Small intestine (tissue), 7 donors: ENCODE results near the gene MELK. TPM values are rescaled to one million over a fixed set of nuclear protein-coding genes. Genes with fewer than 3 reads are reported as not detected.

Experiments
- DNase-seq, 2 donors: peaks; one replicate each; pipeline versions ENCODE4 v3.0.0 to v3.0.0-alpha.2; 2013
- FAIRE-seq: peaks from 2 replicates; lab custom pipeline; 2012; peaks lifted over from hg19 to GRCh38; lab: Jason Lieb, UNC
- H3K27ac ChIP-seq, 3 donors: one replicate each; pipeline ENCODE4 v1.5.1; 2013; ENCODE audit warnings: low read length in 2 of 3, mild to moderate bottlenecking in 2 of 3, control low read depth in 1 of 3, inconsistent platforms in 1 of 3, low read depth in 1 of 3, moderate library complexity in 1 of 3
- H3K27me3 ChIP-seq, 3 donors: one replicate each; pipeline ENCODE4 v1.6.1; 2013; ENCODE audit warnings: low read length in 3 of 3, inconsistent platforms in 1 of 3; ENCODE audit not compliant: control insufficient read depth in 3 of 3, insufficient read depth in 3 of 3
- H3K36me3 ChIP-seq, 3 donors: one replicate each; pipeline ENCODE4 v1.6.1; 2013; ENCODE audit warnings: low read length in 3 of 3, inconsistent platforms in 1 of 3, low read depth in 1 of 3, mild to moderate bottlenecking in 1 of 3, moderate library complexity in 1 of 3; ENCODE audit not compliant: control insufficient read depth in 3 of 3, insufficient read depth in 2 of 3
- H3K4me1 ChIP-seq, 3 donors: one replicate each; pipeline ENCODE4 v1.6.1; 2013; ENCODE audit warnings: low read length in 2 of 3, inconsistent platforms in 1 of 3, low read depth in 1 of 3, mild to moderate bottlenecking in 1 of 3, moderate library complexity in 1 of 3; ENCODE audit not compliant: control insufficient read depth in 3 of 3, insufficient read depth in 2 of 3
- H3K4me3 ChIP-seq, 3 donors: one replicate each; pipeline ENCODE4 v1.5.1; 2013; ENCODE audit warnings: low read length in 3 of 3, control low read depth in 1 of 3, inconsistent platforms in 1 of 3, low read depth in 1 of 3, mild to moderate bottlenecking in 1 of 3, moderate library complexity in 1 of 3
- H3K9me3 ChIP-seq, 2 donors: one replicate each; pipeline ENCODE4 v1.6.1; 2013; ENCODE audit warnings: low read depth in 1 of 2, low read length in 1 of 2; ENCODE audit not compliant: control insufficient read depth in 2 of 2, insufficient read depth in 1 of 2
- WGBS, 3 donors: extraction: QIAGEN DNeasy Blood & Tissue Kit; methylation state at CpG; one replicate each; pipeline ENCODE4 v1.1.7; 2013; 5-methylcytosine and 5-hydroxymethylcytosine counted together
- polyA plus RNA-seq, 4 donors: library from polyadenylated mRNA; stranded (reverse) in 3 of 4; unstranded in 1 of 4; fragments of 200-250 nt in 3 of 4; fragments of 120-200 nt in 1 of 4; gene quantifications; one replicate each; pipeline versions ENCODE4 v1.2.1 to v1.2.3, GENCODE V29; 2013
- donor health status: healthy with polysubstance abuse.
- donor health status: control.
- donor health status: control.
- donor health status: Bipolar disorder and iron deficiency.
- donor health status: healthy.

The MELK gene
- polyA plus RNA-seq, 4 donors, result 0.81 to 13.8 (median 6.5) TPM

GRCh38 chr9:36720043-36720442, 147.3 kb downstream of the MELK start:
- 91 to 96% (median 91%) methylated on average over 9 of the region's 9 CpGs for WGBS, 3 donors
- H3K27me3 ChIP-seq, result no peaks in the 10 kb centered on the region
- DNase-seq (no peak), FAIRE-seq (no peak)
- H3K9me3 ChIP-seq, result no peaks in the 10 kb centered on the region
- H3K4me1 ChIP-seq, result no peaks in the 10 kb centered on the region
- H3K4me3 ChIP-seq, result no peak overlapping the region
- H3K27ac ChIP-seq, result no peak overlapping the region
- H3K36me3 ChIP-seq, result no peaks in the 10 kb centered on the region

- Histone ChIP-seq H3K9me3 (no peaks in the 10 kb centered on the region), H3K36me3 (no peaks in the 10 kb centered on the region), H3K27me3 (no peaks in the 10 kb centered on the region), H3K27ac (no peak overlapping the region), H3K4me3 (no peak overlapping the region), H3K4me1 (no peaks in the 10 kb centered on the region)
- 36 to 72% (median 49%) methylated on average over 8 of the region's 8 CpGs for WGBS, 3 donors
- FAIRE-seq (no peak), DNase-seq (peak; percentile 15 to 25)
Measured at GRCh38 chr9:36721846-36722588, 149.3 kb downstream of the MELK start.

- FAIRE-seq, result no peak
- no peak overlapping the region for H3K27ac ChIP-seq
- H3K27me3 ChIP-seq, result no peaks in the 10 kb centered on the region
- DNase-seq, result no peak
- H3K9me3 ChIP-seq, result no peaks in the 10 kb centered on the region
- 54 to 79% (median 69%) methylated on average over 3 of the region's 3 CpGs for WGBS, 3 donors
- H3K4me3 ChIP-seq, result no peak overlapping the region
- no peaks in the 10 kb centered on the region for H3K36me3 ChIP-seq
- H3K4me1 ChIP-seq, result no peaks in the 10 kb centered on the region
Measured at GRCh38 chr9:36725777-36726356, 153.2 kb downstream of the MELK start.

Other genes with a start within 250 kb of the MELK start
- gene RNF38, start 172.6 kb upstream of the MELK start, polyA plus RNA-seq, result 10 to 100 TPM in 1 of 4 donors, 1 to 10 TPM in 3; 6.0 to 22.6 (median 8.1) TPM